IMR-90 (cell line): ENCODE data around the gene ACTA2. TPM values are rescaled to one million over a fixed set of nuclear protein-coding genes. Genes with fewer than 3 reads are reported as not detected.

Source experiments
- ATAC-seq: fragments of 200-7000 bp; cut with Tn5 transposase; 2 replicates; pipeline ENCODE4 v1.9.1; 2020; ENCODE audit warnings: low read depth, mild to moderate bottlenecking, moderate library complexity
- BruUV-seq: library from RNA; stranded (reverse); fragments of 400-500 nt; replicated peaks from 2 replicates; lab custom pipeline; 2021; lab: Mats Ljungman, UMichigan
- CTCF ChIA-PET: fragments of 300-600 bp; formaldehyde crosslinking; extraction: SDS; loops from one replicate; lab custom pipeline; 2021; ENCODE audit warnings: antibody characterized with exemption; lab: Yijun Ruan, JAX
- POLR2A ChIA-PET: fragments of 300-600 bp; sonication (Branson Sonifier 250); formaldehyde crosslinking; loops from one replicate; lab custom pipeline; 2022; ENCODE audit warnings: antibody characterized with exemption; ENCODE audit not compliant: unreplicated experiment; lab: Charles Lee
- DNase-seq: peaks from one replicate; pipeline ENCODE4 v3.0.0; 2013
- H2AFZ ChIP-seq: replicated peaks from 2 replicates; pipeline ENCODE3; 2013; ENCODE audit warnings: low read length, mild to moderate bottlenecking; ENCODE audit not compliant: poor library complexity
- H2AK5ac ChIP-seq: 2 replicates; pipeline ENCODE4 v1.6.1; 2013; ENCODE audit warnings: low read depth, low read length, inconsistent platforms
- H2AK9ac ChIP-seq: replicated peaks from 2 replicates; pipeline ENCODE3; 2013; ENCODE audit warnings: mild to moderate bottlenecking, low read depth, low read length, moderate library complexity; ENCODE audit not compliant: poor library complexity
- H2BK120ac ChIP-seq: 2 replicates; pipeline ENCODE4 v1.6.1; 2013; ENCODE audit warnings: low read depth, low read length, inconsistent platforms
- H2BK15ac ChIP-seq: 3 replicates; pipeline ENCODE4 v1.6.1; 2013; ENCODE audit warnings: low read depth, low read length, inconsistent platforms
- H2BK20ac ChIP-seq: 2 replicates; pipeline ENCODE4 v1.6.1; 2013; ENCODE audit warnings: low read depth, mild to moderate bottlenecking, inconsistent platforms, low read length, moderate library complexity
- H2BK5ac ChIP-seq: 2 replicates; pipeline ENCODE4 v1.6.1; 2013; ENCODE audit warnings: mild to moderate bottlenecking, low read depth, low read length, inconsistent platforms; ENCODE audit not compliant: poor library complexity, severe bottlenecking
- H3K14ac ChIP-seq: replicated peaks from 2 replicates; pipeline ENCODE4 v1.6.1; 2013; ENCODE audit warnings: low read depth, low read length, inconsistent platforms
- H3K18ac ChIP-seq: 2 replicates; pipeline ENCODE4 v1.6.1; 2013; ENCODE audit warnings: low read depth, low read length, control low read depth
- H3K23ac ChIP-seq: 2 replicates; pipeline ENCODE4 v1.6.1; 2013; ENCODE audit warnings: low read depth, low read length, inconsistent platforms
- H3K27ac ChIP-seq: 2 replicates; pipeline ENCODE4 v1.5.1; 2013; ENCODE audit warnings: mild to moderate bottlenecking, control low read depth, low read length; ENCODE audit not compliant: insufficient read depth
- H3K27me3 ChIP-seq: 2 replicates; pipeline ENCODE4 v1.6.1; 2013; ENCODE audit warnings: low read length; ENCODE audit not compliant: control insufficient read depth, insufficient read depth
- H3K36me3 ChIP-seq: 2 replicates; pipeline ENCODE4 v1.6.1; 2013; ENCODE audit warnings: low read length, mixed read lengths; ENCODE audit not compliant: control insufficient read depth, insufficient read depth
- H3K4ac ChIP-seq: 2 replicates; pipeline ENCODE4 v1.6.1; 2013; ENCODE audit warnings: low read depth, low read length, inconsistent platforms
- H3K4me1 ChIP-seq: 2 replicates; pipeline ENCODE4 v1.6.1; 2013; ENCODE audit warnings: low read length, mixed read lengths; ENCODE audit not compliant: control insufficient read depth, insufficient read depth
- H3K4me2 ChIP-seq: 2 replicates; pipeline ENCODE4 v1.6.1; 2013; ENCODE audit warnings: low read depth, mild to moderate bottlenecking, control low read depth, low read length, moderate library complexity
- H3K4me3 ChIP-seq: 2 replicates; pipeline ENCODE4 v1.5.1; 2013; ENCODE audit warnings: low read depth, mild to moderate bottlenecking, control low read depth, low read length, moderate library complexity; ENCODE audit not compliant: insufficient read depth
- H3K56ac ChIP-seq: 2 replicates; pipeline ENCODE4 v1.6.1; 2013; ENCODE audit warnings: low read length, inconsistent platforms; ENCODE audit not compliant: insufficient read depth; ENCODE audit errors: extremely low read depth
- H3K79me1 ChIP-seq, 2 experiments: 2 replicates each; pipeline ENCODE4 v1.6.1; 2013; ENCODE audit warnings: low read length in 2 of 2, inconsistent platforms in 1 of 2, low read depth in 1 of 2
- H3K9ac ChIP-seq: 2 replicates; pipeline ENCODE4 v1.6.1; 2013; ENCODE audit warnings: low read depth, low read length, control low read depth
- H3K9me1 ChIP-seq: 2 replicates; pipeline ENCODE4 v1.6.1; 2013; ENCODE audit warnings: low read length, inconsistent platforms; ENCODE audit not compliant: insufficient read depth
- H3K9me3 ChIP-seq: 2 replicates; pipeline ENCODE4 v1.6.1; 2013; ENCODE audit warnings: low read length; ENCODE audit not compliant: control insufficient read depth, insufficient read depth
- H4K20me1 ChIP-seq: 2 replicates; pipeline ENCODE4 v1.6.1; 2013; ENCODE audit warnings: low read length, inconsistent platforms; ENCODE audit not compliant: insufficient read depth
- H4K5ac ChIP-seq: 2 replicates; pipeline ENCODE4 v1.6.1; 2013; ENCODE audit warnings: mild to moderate bottlenecking, low read depth, low read length, control low read depth
- H4K8ac ChIP-seq, 2 experiments: 2 replicates each; pipeline ENCODE4 v1.6.1; 2013; ENCODE audit warnings: low read depth in 2 of 2, low read length in 2 of 2, control low read depth in 1 of 2, inconsistent platforms in 1 of 2
- H4K91ac ChIP-seq: 2 replicates; pipeline ENCODE4 v1.6.1; 2013; ENCODE audit warnings: low read depth, low read length, inconsistent platforms; ENCODE audit not compliant: insufficient read depth
- CEBPB ChIP-seq: IDR thresholded peaks from 2 replicates; pipeline ENCODE4 v1.6.1; 2012; ENCODE audit warnings: low read depth, low read length, improper control_type of control experiment
- FOS ChIP-seq: fragments of 150-350 bp; IDR thresholded peaks from 2 replicates; pipeline ENCODE4 v1.6.1; 2016; ENCODE audit warnings: low read depth, low read length
- NFE2L2 ChIP-seq: fragments of 150-350 bp; IDR thresholded peaks from 2 replicates; pipeline ENCODE4 v1.6.1; 2016; ENCODE audit warnings: low read depth, mild to moderate bottlenecking, low read length
- WGBS, 2 experiments: methylation state at CpG; one replicate each; pipeline versions ENCODE4 v1.1.5 to v1.1.7; 2013; ENCODE audit warnings: missing lambda C conversion rate in 2 of 2; ENCODE audit not compliant: insufficient read length in 1 of 2; ENCODE audit errors: extremely low coverage in 2 of 2; 5-methylcytosine and 5-hydroxymethylcytosine counted together
- dilution Hi-C: fragments of 300-500 bp; cut with HindIII; formaldehyde crosslinking; loops from one replicate; pipeline ENCODE4 v1.14.3; 2018; ENCODE audit warnings: low sequenced_read_pairs; ENCODE audit not compliant: unreplicated experiment
- in situ Hi-C: fragments of 300-500 bp; cut with MboI; formaldehyde crosslinking; loops from 3 replicates; pipeline ENCODE4 v1.14.3; 2019; ENCODE audit warnings: low sequenced_read_pairs, inconsistent platforms, mixed read lengths
- intact Hi-C: fragments of 100-400 bp; cut with micrococcal nuclease; formaldehyde crosslinking; loops from 2 replicates; pipeline ENCODE4 v1.10.0; 2022
- polyA plus RNA-seq, 3 experiments: library from polyadenylated mRNA; depleted of rRNA; stranded (reverse); fragments of >200 nt; gene quantifications; 2 replicates each; pipeline ENCODE4 v1.2.3, GENCODE V29; 2012; ENCODE audit warnings: low replicate concordance in 1 of 3
- total RNA-seq: library from RNA; depleted of rRNA; stranded (reverse); fragments of >200 nt; gene quantifications from 2 replicates; pipeline ENCODE4 v1.2.3, GENCODE V29; 2012

ACTA2 gene
- total and polyA plus RNA-seq, 2 of the 4 experiments (the other 2 are of a cell fraction), result 978 to 1,235 TPM

GRCh38 chr10:88958721-88959120, 6.1 kb upstream of the ACTA2 start:
- intact Hi-C loops, result no loop called here
- Histone ChIP-seq H3K36me3 (no peaks in the 10 kb centered on the region), H4K5ac (no peak overlapping the region), H3K9ac (no peak overlapping the region), H3K14ac (no peak overlapping the region), H3K27ac (no peak overlapping the region), H2BK5ac (no peak overlapping the region), H2AK5ac (no peak overlapping the region), H3K9me1 (peaks cover 3% of the 10 kb centered on the region; the same call in 1 of the 2 replicates), H3K18ac (no peak overlapping the region), H2BK20ac (no peak overlapping the region), H3K79me1 (peaks cover 3 to 34% of the 10 kb centered on the region in 2 experiments; a peak in 3 of 4 replicates), H2BK120ac (no peak overlapping the region), H4K8ac (no peak overlapping the region), H3K56ac (no peak overlapping the region), H2AK9ac (no peak overlapping the region), H4K91ac (no peak overlapping the region), H3K4me2 (no peak overlapping the region), H3K23ac (0 out of 2 replicates have a peak overlapping the region, but pooled peaks have one; percentile 13), H3K4me1 (peaks cover 5% of the 10 kb centered on the region; the same call in 1 of the 2 replicates), H2BK15ac (no peak overlapping the region), H4K20me1 (no peaks in the 10 kb centered on the region), H3K27me3 (no peaks in the 10 kb centered on the region), H3K4ac (no peak overlapping the region), H3K9me3 (no peaks in the 10 kb centered on the region), H3K4me3 (no peak overlapping the region), H2AFZ (no peak overlapping the region)
- DNase-seq, result no peak
- ATAC-seq, result no peak
- ChIA-PET POLR2A (no interaction called here), CTCF (no interaction called here)
- in situ Hi-C loops, result no loop called here
- no TSS peak for BruUV-seq
- no CpG with 5 or more reads among the region's 6 CpGs for WGBS, 2 experiments
- dilution Hi-C loops, result no loop called here
- no peak for TF ChIP-seq NFE2L2
- TF ChIP-seq CEBPB, result no peak
- TF ChIP-seq FOS, result no peak
